Activated naive CD8-positive, alpha-beta T cell (primary cell): ENCODE data around the gene XIST.

ENCODE experiments used
- H3K27ac Mint-ChIP-seq: one replicate; pipeline ENCODE4 v1.8.0; 2021; ENCODE audit warnings: mixed read lengths
- H3K27me3 Mint-ChIP-seq: one replicate; pipeline ENCODE4 v1.8.0; 2021; ENCODE audit warnings: mixed read lengths
- H3K36me3 Mint-ChIP-seq: one replicate; pipeline ENCODE4 v1.8.0; 2021; ENCODE audit warnings: mixed read lengths
- H3K4me1 Mint-ChIP-seq: one replicate; pipeline ENCODE4 v1.8.0; 2021; ENCODE audit warnings: low read depth, mixed read lengths
- H3K4me3 Mint-ChIP-seq: one replicate; pipeline ENCODE4 v1.8.0; 2021; ENCODE audit warnings: mild to moderate bottlenecking, mixed read lengths
- H3K9me3 Mint-ChIP-seq: one replicate; pipeline ENCODE4 v1.8.0; 2021; ENCODE audit warnings: low read depth, mixed read lengths

XIST gene

GRCh38 chrX:73785493-73785892, 67.0 kb downstream of the XIST start:
- H3K27me3 Mint-ChIP-seq = no peaks in the 10 kb centered on the region
- no peaks in the 10 kb centered on the region for H3K4me1 Mint-ChIP-seq
- no peaks in the 10 kb centered on the region for H3K36me3 Mint-ChIP-seq
- H3K27ac Mint-ChIP-seq = no peak overlapping the region
- no peak overlapping the region for H3K4me3 Mint-ChIP-seq
- H3K9me3 Mint-ChIP-seq = no peaks in the 10 kb centered on the region
